Transverse colon (tissue), 4 donors: ENCODE data around the gene FECH. TPM values are rescaled to one million over a fixed set of nuclear protein-coding genes. Genes with fewer than 3 reads are reported as not detected.

Experiments used
- DNase-seq: peaks from one replicate; pipeline ENCODE4 v3.0.0-alpha.2; 2019
- H3K27ac ChIP-seq, 4 donors: fragments of 200-600 bp; sonication (generic); 2 replicates each; pipeline ENCODE4 v1.5.1; 2016 to 2018; ENCODE audit warnings: inconsistent platforms in 4 of 4
- H3K27me3 ChIP-seq: fragments of 200-600 bp; sonication (generic); 2 replicates; pipeline ENCODE4 v1.5.1; 2017; ENCODE audit warnings: inconsistent platforms
- H3K36me3 ChIP-seq, 4 donors: fragments of 200-600 bp; sonication (generic); 2 replicates each; pipeline ENCODE4 v1.5.1; 2017 to 2019; ENCODE audit warnings: inconsistent platforms in 4 of 4
- H3K4me1 ChIP-seq, 4 donors: fragments of 200-600 bp; sonication (generic); 2 replicates each; pipeline ENCODE4 v1.5.1; 2017 to 2020; ENCODE audit warnings: inconsistent platforms in 4 of 4
- H3K4me3 ChIP-seq, 4 donors: fragments of 200-600 bp; sonication (generic); 1 replicate in 1 of 4; 2 replicates in 3 of 4; pipeline versions ENCODE4 v1.5.1 to v1.6.1; 2017 to 2019; ENCODE audit warnings: inconsistent platforms in 4 of 4
- H3K9me3 ChIP-seq, 2 donors: fragments of 200-600 bp; sonication (generic); 2 replicates each; pipeline ENCODE4 v1.5.1; 2017 to 2019; ENCODE audit warnings: inconsistent platforms in 2 of 2
- EP300 ChIP-seq: sonication (generic); formaldehyde crosslinking; IDR thresholded peaks from one replicate; pipeline ENCODE4 v1.6.1; 2017; ENCODE audit warnings: antibody characterized with exemption, low read depth
- POLR2A ChIP-seq: fragments of 450-650 bp; IDR thresholded peaks from one replicate; pipeline ENCODE4 v1.6.1; 2016; ENCODE audit warnings: antibody characterized with exemption, mild to moderate bottlenecking, moderate library complexity
- POLR2AphosphoS5 ChIP-seq, 3 donors: sonication (generic); formaldehyde crosslinking; IDR thresholded peaks; one replicate each; pipeline ENCODE4 v1.6.1; 2016; ENCODE audit warnings: antibody characterized with exemption in 3 of 3
- WGBS, 2 donors: methylation state at CpG; one replicate each; pipeline ENCODE4 v1.1.5; 2018; ENCODE audit warnings: low coverage in 1 of 2; 5-methylcytosine and 5-hydroxymethylcytosine counted together
- in situ Hi-C, 4 donors: fragments of 200-750 bp; cut with MboI; loops; one replicate each; pipeline versions ENCODE4 v1.15.0 to v1.15.1; 2017; ENCODE audit warnings: low sequenced_read_pairs in 3 of 4, low pct_ligation_motif_present in 1 of 4, low pct_unique_long_range_greater_than_20kb in 1 of 4
- intact Hi-C: fragments of 100-400 bp; cut with DNase I; formaldehyde crosslinking; loops from one replicate; pipeline ENCODE4 v1.15.1; 2023; ENCODE audit warnings: low total_unique reads
- total RNA-seq, 4 donors: library from RNA; depleted of rRNA; stranded (reverse); fragments of >200 nt; gene quantifications; one replicate each; pipeline ENCODE4 v1.1.0, GENCODE V29; 2016
- TF ChIP-seq, protein P1 (sequence below), 5 experiments: fragments of 200-600 bp in 3 of 5; fragments of 450-650 bp in 2 of 5; sonication (generic) in 3 of 5; IDR thresholded peaks; 1 replicate in 2 of 5; 2 replicates in 3 of 5; pipeline ENCODE4 v1.5.1; 2016 to 2017; ENCODE audit warnings: antibody characterized with exemption in 5 of 5, inconsistent platforms in 3 of 5, mild to moderate bottlenecking in 2 of 5, moderate library complexity in 1 of 5

The FECH gene
- total RNA-seq, 4 donors from 2014 or later, result 9.6 to 36.0 (median 28.3) TPM

DNA sequence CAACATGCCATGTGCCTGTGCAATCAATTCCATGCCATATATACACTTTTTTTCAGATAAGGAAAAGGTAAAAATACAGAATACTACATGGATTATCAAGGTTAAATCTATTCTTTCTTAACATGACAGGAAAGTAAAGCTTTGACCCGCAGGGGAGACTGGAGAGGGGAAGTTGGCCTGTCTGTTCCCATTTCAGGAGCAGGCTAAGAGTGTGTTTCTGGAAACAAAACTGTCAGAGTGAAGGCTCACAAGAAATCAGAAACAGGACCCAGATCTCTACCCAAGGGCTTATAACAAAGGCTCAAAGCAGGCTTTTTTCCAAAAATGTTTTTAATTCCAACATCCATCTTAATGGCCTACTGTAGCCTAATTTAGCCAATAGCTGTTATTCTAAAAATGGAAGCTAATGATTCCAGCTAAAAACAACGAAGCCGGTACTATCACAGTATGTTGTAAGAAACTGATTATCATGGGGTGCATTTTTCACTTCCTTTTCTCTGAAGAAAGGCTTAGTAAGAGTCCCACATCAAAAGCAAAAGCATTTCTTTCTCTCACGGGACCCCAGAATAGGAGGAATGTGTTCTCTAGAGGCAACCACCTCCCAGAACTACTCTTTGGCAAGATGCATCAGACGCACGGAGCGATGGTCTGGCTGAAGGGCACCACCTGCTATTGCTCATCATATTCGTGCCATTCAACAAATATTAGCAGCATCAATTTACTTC lies 41.4 kb downstream of the FECH start:
- in situ Hi-C loops (no loop called here), intact Hi-C loops (no loop called here)
- H3K27ac ChIP-seq, result no peak overlapping the region
- TF ChIP-seq, protein P1, sequence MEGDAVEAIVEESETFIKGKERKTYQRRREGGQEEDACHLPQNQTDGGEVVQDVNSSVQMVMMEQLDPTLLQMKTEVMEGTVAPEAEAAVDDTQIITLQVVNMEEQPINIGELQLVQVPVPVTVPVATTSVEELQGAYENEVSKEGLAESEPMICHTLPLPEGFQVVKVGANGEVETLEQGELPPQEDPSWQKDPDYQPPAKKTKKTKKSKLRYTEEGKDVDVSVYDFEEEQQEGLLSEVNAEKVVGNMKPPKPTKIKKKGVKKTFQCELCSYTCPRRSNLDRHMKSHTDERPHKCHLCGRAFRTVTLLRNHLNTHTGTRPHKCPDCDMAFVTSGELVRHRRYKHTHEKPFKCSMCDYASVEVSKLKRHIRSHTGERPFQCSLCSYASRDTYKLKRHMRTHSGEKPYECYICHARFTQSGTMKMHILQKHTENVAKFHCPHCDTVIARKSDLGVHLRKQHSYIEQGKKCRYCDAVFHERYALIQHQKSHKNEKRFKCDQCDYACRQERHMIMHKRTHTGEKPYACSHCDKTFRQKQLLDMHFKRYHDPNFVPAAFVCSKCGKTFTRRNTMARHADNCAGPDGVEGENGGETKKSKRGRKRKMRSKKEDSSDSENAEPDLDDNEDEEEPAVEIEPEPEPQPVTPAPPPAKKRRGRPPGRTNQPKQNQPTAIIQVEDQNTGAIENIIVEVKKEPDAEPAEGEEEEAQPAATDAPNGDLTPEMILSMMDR (IDR thresholded peaks at IDR 0.05), result no peak
- no peak for TF ChIP-seq EP300
- no peak for TF ChIP-seq POLR2AphosphoS5 (IDR thresholded peaks at IDR 0.05)
- H3K36me3 ChIP-seq, result no peaks in the 10 kb centered on the region
- DNase-seq, result no peak
- H3K9me3 ChIP-seq, result no peaks in the 10 kb centered on the region
- no peaks in the 10 kb centered on the region for H3K4me1 ChIP-seq
- H3K4me3 ChIP-seq, result no peak overlapping the region
- H3K27me3 ChIP-seq, result no peaks in the 10 kb centered on the region
- 65 to 71% methylated on average over 4 to 8 of the region's 8 CpGs for WGBS, 2 donors

DNA sequence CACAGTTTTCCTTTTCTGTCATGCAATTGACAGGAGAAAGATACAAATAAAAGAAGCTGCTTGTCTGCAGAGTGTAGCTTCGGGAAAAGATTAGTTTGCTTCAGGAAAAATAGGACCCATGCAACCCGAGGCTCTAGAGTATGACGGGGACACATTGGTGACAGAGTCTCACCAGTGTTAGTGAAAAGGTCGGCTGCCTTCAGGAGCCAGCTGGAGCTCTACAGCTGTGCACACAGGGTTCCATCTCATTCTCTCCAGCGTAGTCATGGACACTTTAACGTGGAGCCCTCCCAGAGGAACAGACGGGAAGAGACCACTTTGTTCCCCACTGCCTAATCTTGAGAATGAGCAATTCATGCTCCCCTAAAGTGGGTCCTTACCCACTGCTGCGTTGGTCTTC lies 42.9 kb downstream of the FECH start:
- no peaks in the 10 kb centered on the region for H3K9me3 ChIP-seq
- H3K4me3 ChIP-seq, result no peak overlapping the region
- in situ Hi-C loops (no loop called here), intact Hi-C loops (no loop called here)
- no peaks in the 10 kb centered on the region for H3K27me3 ChIP-seq
- no peak overlapping the region for H3K27ac ChIP-seq
- TF ChIP-seq EP300 (no peak), POLR2A (no peak), POLR2AphosphoS5 (IDR thresholded peaks at IDR 0.05) (no peak)
- TF ChIP-seq, protein P1 (IDR thresholded peaks at IDR 0.05), result no peak
- H3K36me3 ChIP-seq, result no peaks in the 10 kb centered on the region
- 86 to 90% methylated on average over 3 to 8 of the region's 8 CpGs for WGBS, 2 donors
- H3K4me1 ChIP-seq, result no peaks in the 10 kb centered on the region
- DNase-seq, result no peak

DNA sequence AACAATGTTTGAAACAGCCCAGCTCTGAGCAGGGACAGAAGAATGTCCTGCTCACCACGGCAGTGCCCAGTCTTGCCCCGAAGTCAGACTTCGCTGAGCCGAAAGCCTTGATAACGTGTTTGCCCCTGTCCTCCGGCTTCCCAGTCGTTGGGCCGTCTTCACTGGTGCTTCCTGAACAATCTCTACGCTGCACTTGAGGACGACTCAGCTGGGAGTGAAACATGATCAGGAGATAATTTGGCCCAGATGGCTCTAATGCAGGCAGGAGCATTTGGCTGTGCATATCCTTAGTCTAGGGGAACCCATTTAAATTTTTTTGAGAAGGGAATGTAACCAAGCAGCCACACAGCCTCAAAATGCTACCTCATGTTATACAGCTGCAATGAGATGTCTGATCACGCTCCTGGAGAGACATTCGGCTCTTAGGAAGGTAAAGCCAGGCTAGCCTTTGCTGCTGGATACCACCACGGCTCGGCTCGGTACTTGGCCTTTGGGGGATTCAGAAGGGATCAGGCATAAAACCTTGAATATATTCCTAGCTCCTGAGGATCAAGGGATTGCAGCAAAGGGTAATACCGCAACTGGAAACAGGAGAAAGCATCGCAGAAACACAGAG lies 43.6 kb downstream of the FECH start:
- intact Hi-C loops (no loop called here), in situ Hi-C loops (no loop called here)
- TF ChIP-seq POLR2A, result no peak
- no peak for TF ChIP-seq POLR2AphosphoS5 (IDR thresholded peaks at IDR 0.05)
- TF ChIP-seq EP300, result no peak
- TF ChIP-seq, protein P1 (IDR thresholded peaks at IDR 0.05), result no peak
- Histone ChIP-seq H3K36me3 (no peaks in the 10 kb centered on the region), H3K27ac (no peak overlapping the region), H3K9me3 (no peaks in the 10 kb centered on the region), H3K4me1 (no peaks in the 10 kb centered on the region), H3K4me3 (no peak overlapping the region), H3K27me3 (no peaks in the 10 kb centered on the region)
- DNase-seq, result no peak
- WGBS, 2 donors, result 82 to 88% methylated on average over 5 to 17 of the region's 17 CpGs

DNA sequence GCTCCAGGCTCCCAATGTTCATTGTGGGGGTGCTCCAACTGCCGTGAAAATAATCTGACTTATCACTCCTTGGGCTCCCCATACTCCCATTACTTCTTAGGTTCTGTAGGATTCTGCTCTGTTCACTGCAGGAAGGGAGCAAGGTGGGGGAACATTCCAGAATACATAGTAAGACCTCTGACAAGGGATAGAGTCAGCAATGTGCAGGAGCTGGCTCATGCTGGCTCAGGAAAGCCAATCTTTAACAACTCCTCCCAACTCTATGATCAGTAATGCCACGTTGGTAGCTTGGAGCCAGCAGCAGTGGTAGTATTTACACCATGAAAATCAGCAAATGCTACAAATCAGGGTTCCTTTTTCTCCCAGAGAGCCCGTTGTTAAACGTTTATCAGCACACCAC lies 44.4 kb downstream of the FECH start:
- 27 to 50% methylated on average over 3 to 4 of the region's 4 CpGs for WGBS, 2 donors
- in situ Hi-C loops, result no loop called here
- Histone ChIP-seq H3K4me1 (no peaks in the 10 kb centered on the region), H3K27me3 (no peaks in the 10 kb centered on the region), H3K36me3 (no peaks in the 10 kb centered on the region), H3K9me3 (no peaks in the 10 kb centered on the region), H3K4me3 (no peak overlapping the region), H3K27ac (no peak overlapping the region)
- TF ChIP-seq POLR2AphosphoS5 (IDR thresholded peaks at IDR 0.05) (no peak), EP300 (no peak), POLR2A (no peak)
- TF ChIP-seq, protein P1 (IDR thresholded peaks at IDR 0.05), result no peak
- intact Hi-C loops, result no loop called here
- no peak for DNase-seq
